ENCODE results near the gene TEX26.
"Not testable (repeated sequence)": the region's sequence is repeated elsewhere in the genome, so short reads cannot be mapped to it uniquely, and the experiment has no call there.

Gene TEX26

GRCh38 chr13:30920162-30920909 is 12.1 kb upstream of the TEX26 start:
- no peak for DNase-seq

GRCh38 chr13:30923418-30923817 is 9.0 kb upstream of the TEX26 start:
- no peak for DNase-seq

- DNase-seq = no peak
These were observed 7.7 kb upstream of the TEX26 start for GRCh38 chr13:30924721-30925120.

- DNase-seq = no peak
These were observed 7.0 kb upstream of the TEX26 start for GRCh38 chr13:30925429-30925828.

GRCh38 chr13:30926781-30927180 is 5.7 kb upstream of the TEX26 start:
- no peak for DNase-seq

GRCh38 chr13:30927188-30927587 is 5.3 kb upstream of the TEX26 start:
- not testable (repeated sequence) for DNase-seq

- no peak for DNase-seq
These were observed 4.9 kb upstream of the TEX26 start for GRCh38 chr13:30927595-30927994.

GRCh38 chr13:30928978-30929377 is 3.5 kb upstream of the TEX26 start:
- DNase-seq = no peak

- DNase-seq = no peak
These were observed 856 bp downstream of the TEX26 start for GRCh38 chr13:30933354-30933670.

GRCh38 chr13:30934381-30934780 is 1.9 kb downstream of the TEX26 start:
- DNase-seq = no peak

- no peak for DNase-seq
These were observed 2.3 kb downstream of the TEX26 start for GRCh38 chr13:30934803-30935202.

- DNase-seq = no peak
These were observed 4.5 kb downstream of the TEX26 start for GRCh38 chr13:30936971-30937370.

GRCh38 chr13:30943881-30944280 is 11.4 kb downstream of the TEX26 start:
- DNase-seq = no peak

- no peak for DNase-seq
These were observed 24.9 kb downstream of the TEX26 start for GRCh38 chr13:30957258-30957943.

GRCh38 chr13:30959678-30960077 is 27.2 kb downstream of the TEX26 start:
- no peak for DNase-seq

- no peak for DNase-seq
These were observed 31.3 kb downstream of the TEX26 start for GRCh38 chr13:30963791-30964190.

GRCh38 chr13:30965380-30965779 is 32.9 kb downstream of the TEX26 start:
- DNase-seq = no peak

GRCh38 chr13:30966101-30966500 is 33.6 kb downstream of the TEX26 start:
- no peak for DNase-seq

GRCh38 chr13:30968846-30969245 is 36.4 kb downstream of the TEX26 start:
- DNase-seq = no peak

GRCh38 chr13:30971575-30971974 is 39.1 kb downstream of the TEX26 start:
- no peak for DNase-seq

- DNase-seq = no peak
These were observed 40.5 kb downstream of the TEX26 start for GRCh38 chr13:30972888-30973377.

GRCh38 chr13:30974350-30974749 is 41.9 kb downstream of the TEX26 start:
- no peak for DNase-seq

GRCh38 chr13:30976025-30976424 is 43.6 kb downstream of the TEX26 start:
- DNase-seq = no peak
